H1 (cell line): ENCODE data around the gene DCUN1D4. TPM values are rescaled to one million over a fixed set of nuclear protein-coding genes. Genes with fewer than 3 reads are reported as not detected.

Source experiments
- CTCF ChIA-PET: fragments of 300-600 bp; sonication (Branson Sonifier 250); formaldehyde crosslinking; loops from one replicate; lab custom pipeline; 2021; ENCODE audit not compliant: partially characterized antibody; lab: Charles Lee
- POLR2A ChIA-PET: fragments of 300-600 bp; sonication (Branson Sonifier 250); formaldehyde crosslinking; loops from one replicate; lab custom pipeline; 2021; ENCODE audit warnings: inconsistent platforms; ENCODE audit not compliant: partially characterized antibody; lab: Charles Lee
- DNase-seq, 2 experiments: peaks; one replicate each; pipeline versions ENCODE4 v3.0.0 to v3.0.0-alpha.2; 2010 to 2022; ENCODE audit warnings: low spot score in 2 of 2, low read depth in 1 of 2, mixed read lengths in 1 of 2
- FAIRE-seq: peaks from 2 replicates; lab custom pipeline; 2011; peaks lifted over from hg19 to GRCh38; lab: Jason Lieb, UNC
- H2AFZ ChIP-seq: 2 replicates; pipeline ENCODE4 v1.8.1; 2012; ENCODE audit warnings: low read length, inconsistent platforms
- H2AK5ac ChIP-seq: 2 replicates; pipeline ENCODE4 v1.6.1; 2013; ENCODE audit warnings: low read depth, low read length
- H2BK120ac ChIP-seq: replicated peaks from 2 replicates; pipeline ENCODE3; 2013; ENCODE audit warnings: low read depth, low read length, inconsistent platforms
- H2BK12ac ChIP-seq: 2 replicates; pipeline ENCODE4 v1.6.1; 2013; ENCODE audit warnings: low read depth, low read length
- H2BK15ac ChIP-seq: 2 replicates; pipeline ENCODE4 v1.6.1; 2013; ENCODE audit warnings: low read length
- H2BK20ac ChIP-seq: 2 replicates; pipeline ENCODE4 v1.6.1; 2013; ENCODE audit warnings: low read length
- H2BK5ac ChIP-seq: 2 replicates; pipeline ENCODE4 v1.6.1; 2013; ENCODE audit warnings: low read depth, low read length
- H3K14ac ChIP-seq: 2 replicates; pipeline ENCODE4 v1.6.1; 2013; ENCODE audit warnings: inconsistent platforms; ENCODE audit not compliant: insufficient read length
- H3K18ac ChIP-seq: 2 replicates; pipeline ENCODE4 v1.6.1; 2013; ENCODE audit warnings: low read length; ENCODE audit errors: extremely low read depth
- H3K23ac ChIP-seq: 2 replicates; pipeline ENCODE4 v1.6.1; 2013; ENCODE audit warnings: inconsistent platforms; ENCODE audit not compliant: insufficient read length
- H3K23me2 ChIP-seq: 2 replicates; pipeline ENCODE4 v1.6.1; 2013; ENCODE audit warnings: low read depth, low read length
- H3K27ac ChIP-seq: 2 replicates; pipeline ENCODE4 v1.6.1; 2011; ENCODE audit warnings: low read depth, low read length, inconsistent platforms
- H3K27me3 ChIP-seq, 4 experiments: replicated peaks in 1 of 4; 1 replicate in 1 of 4; 2 replicates in 3 of 4; pipeline versions ENCODE4 v1.6.1 to v1.8.1; 2011 to 2013; ENCODE audit warnings: low read length in 3 of 4, mild to moderate bottlenecking in 3 of 4, inconsistent platforms in 2 of 4, mixed read lengths in 2 of 4, moderate library complexity in 1 of 4; ENCODE audit not compliant: control insufficient read depth in 3 of 4, insufficient read depth in 3 of 4; ENCODE audit errors: extremely low read depth in 1 of 4
- H3K36me3 ChIP-seq, 4 experiments: 2 replicates each; pipeline versions ENCODE4 v1.6.1 to v1.8.1; 2011 to 2013; ENCODE audit warnings: mild to moderate bottlenecking in 4 of 4, low read length in 3 of 4, moderate library complexity in 2 of 4, control low read depth in 1 of 4, inconsistent platforms in 1 of 4; ENCODE audit not compliant: insufficient read depth in 4 of 4, control insufficient read depth in 2 of 4
- H3K4ac ChIP-seq: replicated peaks from 2 replicates; pipeline ENCODE3; 2013; ENCODE audit warnings: low read length, low read depth, mixed read lengths, inconsistent platforms; ENCODE audit not compliant: insufficient read length
- H3K4me1 ChIP-seq, 4 experiments: replicated peaks in 1 of 4; 1 replicate in 1 of 4; 2 replicates in 3 of 4; pipeline versions ENCODE4 v1.6.1 to v1.8.1; 2011 to 2013; ENCODE audit warnings: low read length in 3 of 4, inconsistent platforms in 2 of 4, mixed read lengths in 1 of 4; ENCODE audit not compliant: insufficient read depth in 4 of 4, control insufficient read depth in 3 of 4
- H3K4me2 ChIP-seq, 2 experiments: 2 replicates each; pipeline versions ENCODE4 v1.6.1 to v1.8.1; 2011 to 2013; ENCODE audit warnings: low read depth in 2 of 2, low read length in 2 of 2, control low read depth in 1 of 2, inconsistent platforms in 1 of 2, mild to moderate bottlenecking in 1 of 2; ENCODE audit not compliant: insufficient read depth in 1 of 2
- H3K4me3 ChIP-seq, 4 experiments: fragments of 200-600, 300-600 bp in 1 of 4; sonication (generic), shearing (Covaris generic), sonication (Bioruptor Twin) in 1 of 4; 2 replicates each; pipeline versions ENCODE4 v1.5.1 to v1.8.1; 2011 to 2016; ENCODE audit warnings: low read length in 4 of 4, low read depth in 3 of 4, control low read depth in 2 of 4, inconsistent platforms in 2 of 4, mild to moderate bottlenecking in 2 of 4, mixed read lengths in 1 of 4, moderate library complexity in 1 of 4; ENCODE audit not compliant: insufficient read depth in 2 of 4; ENCODE audit errors: extremely low read depth in 1 of 4
- H3K56ac ChIP-seq: replicated peaks from 2 replicates; pipeline ENCODE3; 2013; ENCODE audit warnings: low read depth, mild to moderate bottlenecking, mixed read lengths, low read length, inconsistent platforms; ENCODE audit not compliant: insufficient read length
- H3K79me1 ChIP-seq: 2 replicates; pipeline ENCODE4 v1.6.1; 2013; ENCODE audit warnings: low read depth, low read length, control low read depth
- H3K79me2 ChIP-seq, 2 experiments: 2 replicates each; pipeline versions ENCODE4 v1.6.1 to v1.8.1; 2012 to 2013; ENCODE audit warnings: low read length in 2 of 2, mild to moderate bottlenecking in 2 of 2, inconsistent platforms in 1 of 2; ENCODE audit not compliant: insufficient read depth in 2 of 2, control insufficient read depth in 1 of 2
- H3K9ac ChIP-seq, 4 experiments: replicated peaks in 1 of 4; 1 replicate in 1 of 4; 2 replicates in 3 of 4; pipeline versions ENCODE4 v1.6.1 to v1.8.1; 2011 to 2013; ENCODE audit warnings: low read depth in 3 of 4, low read length in 3 of 4, control low read depth in 2 of 4, mild to moderate bottlenecking in 2 of 4, moderate library complexity in 2 of 4, inconsistent platforms in 1 of 4; ENCODE audit errors: extremely low read depth in 1 of 4
- H3K9me3 ChIP-seq, 2 experiments: 2 replicates each; pipeline versions ENCODE4 v1.6.1 to v1.8.1; 2012 to 2013; ENCODE audit warnings: mild to moderate bottlenecking in 2 of 2, moderate library complexity in 2 of 2, control low read depth in 1 of 2, inconsistent platforms in 1 of 2, low read depth in 1 of 2, low read length in 1 of 2, mixed read lengths in 1 of 2; ENCODE audit not compliant: insufficient read depth in 2 of 2
- H4K20me1 ChIP-seq, 2 experiments: replicated peaks in 1 of 2; 2 replicates each; pipeline versions ENCODE3 to v1.8.1; 2011 to 2013; ENCODE audit warnings: inconsistent platforms in 2 of 2, low read length in 2 of 2, mild to moderate bottlenecking in 1 of 2; ENCODE audit not compliant: insufficient read depth in 2 of 2, control insufficient read depth in 1 of 2
- H4K5ac ChIP-seq: 2 replicates; pipeline ENCODE4 v1.6.1; 2013; ENCODE audit warnings: low read length, low read depth, mixed read lengths, inconsistent platforms; ENCODE audit not compliant: insufficient read length
- H4K8ac ChIP-seq: 2 replicates; pipeline ENCODE4 v1.8.0; 2013; ENCODE audit warnings: mild to moderate bottlenecking, moderate library complexity, low read length, inconsistent platforms; ENCODE audit not compliant: insufficient read depth; ENCODE audit errors: extremely low read depth
- H4K91ac ChIP-seq: replicated peaks from 2 replicates; pipeline ENCODE3; 2013; ENCODE audit warnings: low read length, mixed read lengths, inconsistent platforms; ENCODE audit not compliant: insufficient read length
- BRCA1 ChIP-seq: IDR thresholded peaks from 2 replicates; pipeline ENCODE4 v1.6.1; 2012; ENCODE audit warnings: low read depth, low read length, improper control_type of control experiment
- CBX5 ChIP-seq: fragments of 300-800, 300-1000 bp; sonication (generic); IDR thresholded peaks from 2 replicates; pipeline ENCODE4 v1.7.1; 2016; ENCODE audit warnings: antibody characterized with exemption, low read length, low read depth
- CBX8 ChIP-seq: fragments of 300-800, 300-1000 bp; sonication (generic); IDR thresholded peaks from 2 replicates; pipeline ENCODE4 v1.7.1; 2016; ENCODE audit warnings: low read depth, low read length, borderline replicate concordance
- CEBPB ChIP-seq: IDR thresholded peaks from 2 replicates; pipeline ENCODE4 v1.6.1; 2012; ENCODE audit warnings: low read depth, low read length
- HDAC6 ChIP-seq: IDR thresholded peaks from one replicate; pipeline ENCODE4 v1.7.1; 2012; ENCODE audit warnings: low read depth, mild to moderate bottlenecking, inconsistent platforms, low read length, moderate library complexity
- MAFK ChIP-seq: IDR thresholded peaks from 2 replicates; pipeline ENCODE4 v1.6.1; 2012; ENCODE audit warnings: low read depth, mild to moderate bottlenecking, improper control_type of control experiment, low read length
- POU5F1 ChIP-seq: IDR thresholded peaks from 2 replicates; pipeline ENCODE4 v1.6.1; 2011; ENCODE audit warnings: low read depth, mild to moderate bottlenecking, low read length, moderate library complexity
- SAP30 ChIP-seq: fragments of 300-600 bp; sonication (generic); IDR thresholded peaks from 2 replicates; pipeline ENCODE4 v1.7.1; 2012; ENCODE audit warnings: low read length, moderate library complexity, mild to moderate bottlenecking, inconsistent platforms; ENCODE audit not compliant: insufficient read depth, insufficient replicate concordance
- SP1 ChIP-seq: IDR thresholded peaks from 2 replicates; pipeline ENCODE4 v1.6.1; 2011; ENCODE audit warnings: low read depth, low read length
- SP2 ChIP-seq: IDR thresholded peaks from 2 replicates; pipeline ENCODE4 v1.6.1; 2012; ENCODE audit warnings: mild to moderate bottlenecking, low read length, inconsistent platforms
- TAF7 ChIP-seq: optimal IDR thresholded peaks from 2 replicates; pipeline ENCODE3; 2011; ENCODE audit warnings: low read depth, mild to moderate bottlenecking, inconsistent platforms, low read length, moderate library complexity, borderline replicate concordance
- WGBS, 2 experiments: shearing (Covaris generic) in 1 of 2; methylation state at CpG; one replicate each; pipeline versions ENCODE4 v1.1.6 to v1.1.7; 2013 to 2015; ENCODE audit warnings: low lambda C conversion rate in 2 of 2, mixed read lengths in 2 of 2, inconsistent platforms in 1 of 2, low coverage in 1 of 2, missing lambda C conversion rate in 1 of 2; ENCODE audit not compliant: insufficient replicate concordance in 2 of 2, insufficient coverage in 1 of 2, insufficient read length in 1 of 2; ENCODE audit errors: extremely low coverage in 1 of 2, missing lambda C conversion rate in 1 of 2; 5-methylcytosine and 5-hydroxymethylcytosine counted together
- polyA plus RNA-seq, 7 experiments: library from polyadenylated mRNA; depleted of rRNA in 3 of 7; stranded (reverse) in 5 of 7; unstranded in 2 of 7; fragments of >200 nt in 5 of 7; fragments of 200-250 nt in 2 of 7; gene quantifications; 1 replicate in 5 of 7; 2 replicates in 1 of 7; 4 replicates in 1 of 7; pipeline versions ENCODE4 v1.2.1 to v1.2.3, GENCODE V29; 2011 to 2013; ENCODE audit warnings: missing spikeins in 2 of 7, mixed read lengths in 2 of 7
- total RNA-seq: library from RNA; stranded (reverse); fragmentation: NEBNext Ultra II Directional; extraction: Animal tissue kit (Norgen Biotek cat#: 25700); gene quantifications from 2 replicates; pipeline ENCODE4 v1.2.1, GENCODE V29; 2021
- TF ChIP-seq, protein P1 (sequence below): IDR thresholded peaks from 2 replicates; pipeline ENCODE4 v1.6.1; 2011; ENCODE audit warnings: low read length, improper control_type of control experiment

DCUN1D4 gene
- total and polyA plus RNA-seq, 2 of the 8 experiments (the other 6 are each of a cell fraction or from before 2014, with no cell fraction given): 22.9 to 55.9 TPM

DNA sequence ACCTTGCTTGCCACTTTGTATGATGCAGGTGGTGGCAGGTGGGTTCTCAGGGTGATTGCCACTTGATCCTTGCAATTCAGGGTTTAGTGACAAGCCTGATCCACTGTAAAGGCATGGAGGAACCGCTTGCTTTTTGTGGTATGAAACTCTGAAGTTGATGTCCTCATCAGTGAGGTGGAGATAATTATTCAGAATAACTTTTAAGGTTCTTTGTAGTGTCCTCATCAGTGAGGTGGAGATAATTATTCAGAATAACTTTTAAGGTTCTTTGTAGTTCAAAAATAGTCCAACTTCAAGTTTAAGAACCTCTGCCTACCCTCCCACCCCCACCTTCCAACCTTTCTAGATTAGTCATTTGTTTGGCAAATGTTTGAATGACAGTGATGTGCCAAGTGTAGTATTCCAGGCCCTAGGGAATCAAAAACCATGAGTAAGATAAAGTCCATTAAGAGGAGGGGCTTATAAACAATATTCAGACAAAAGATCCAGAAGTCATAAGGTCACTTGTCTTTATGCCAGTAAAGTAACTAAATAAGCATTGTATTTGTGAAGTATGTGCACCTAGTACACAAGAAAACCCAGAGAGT is 51.2 kb downstream of the DCUN1D4 start:
- H3K23me2 ChIP-seq: no peaks in the 10 kb centered on the region
- H3K36me3 ChIP-seq: peaks cover 3 to 26% (median 15%) of the 10 kb centered on the region in 4 experiments; a peak in 6 of 8 replicates
- ChIA-PET POLR2A (no interaction called here), CTCF (no interaction called here)
- no peak overlapping the region for H3K4me2 ChIP-seq
- H2AK5ac ChIP-seq: no peak overlapping the region
- H3K56ac ChIP-seq: no peak overlapping the region
- H4K8ac ChIP-seq: no peak overlapping the region
- no peak for TF ChIP-seq CBX8
- no peak for TF ChIP-seq MAFK
- TF ChIP-seq HDAC6: no peak
- TF ChIP-seq, protein P1, sequence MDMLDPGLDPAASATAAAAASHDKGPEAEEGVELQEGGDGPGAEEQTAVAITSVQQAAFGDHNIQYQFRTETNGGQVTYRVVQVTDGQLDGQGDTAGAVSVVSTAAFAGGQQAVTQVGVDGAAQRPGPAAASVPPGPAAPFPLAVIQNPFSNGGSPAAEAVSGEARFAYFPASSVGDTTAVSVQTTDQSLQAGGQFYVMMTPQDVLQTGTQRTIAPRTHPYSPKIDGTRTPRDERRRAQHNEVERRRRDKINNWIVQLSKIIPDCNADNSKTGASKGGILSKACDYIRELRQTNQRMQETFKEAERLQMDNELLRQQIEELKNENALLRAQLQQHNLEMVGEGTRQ: no peak
- no peak for TF ChIP-seq CEBPB
- TF ChIP-seq SAP30: no peak
- TF ChIP-seq TAF7: no peak
- no peak for TF ChIP-seq POU5F1
- no peak for TF ChIP-seq SP1
- no peak for TF ChIP-seq CBX5
- TF ChIP-seq BRCA1: no peak
- no peak for TF ChIP-seq SP2
- no peaks in the 10 kb centered on the region for H3K4me1 ChIP-seq
- no peak overlapping the region for H2BK120ac ChIP-seq
- H3K9ac ChIP-seq: no peak overlapping the region
- no peak overlapping the region for H3K14ac ChIP-seq
- no peak overlapping the region for H3K27ac ChIP-seq
- H3K9me3 ChIP-seq: no peaks in the 10 kb centered on the region
- no peak for FAIRE-seq
- no peak overlapping the region for H2AFZ ChIP-seq
- no peak overlapping the region for H3K18ac ChIP-seq
- H2BK12ac ChIP-seq: no peak overlapping the region
- no peaks in the 10 kb centered on the region for H4K20me1 ChIP-seq
- H4K91ac ChIP-seq: no peak overlapping the region
- H3K79me1 ChIP-seq: no peaks in the 10 kb centered on the region
- H4K5ac ChIP-seq: no peak overlapping the region
- WGBS, 2 experiments: 89% methylated on average over 1 of the region's 1 CpG; no CpG with 5 or more reads in 1 of the 2 experiments
- no peaks in the 10 kb centered on the region for H3K79me2 ChIP-seq
- no peak overlapping the region for H3K4me3 ChIP-seq
- H2BK5ac ChIP-seq: no peak overlapping the region
- no peak for DNase-seq
- no peaks in the 10 kb centered on the region for H3K27me3 ChIP-seq
- no peak overlapping the region for H3K23ac ChIP-seq
- no peak overlapping the region for H2BK20ac ChIP-seq
- H2BK15ac ChIP-seq: no peak overlapping the region
- no peak overlapping the region for H3K4ac ChIP-seq
